Medulla oblongata (tissue), 1 donor: ENCODE results near the gene DDHD1.

Experiments
- DNase-seq: peaks from one replicate; pipeline ENCODE4 v3.0.0-alpha.2; 2015; ENCODE audit errors: extremely low spot score

Gene DDHD1

DNA sequence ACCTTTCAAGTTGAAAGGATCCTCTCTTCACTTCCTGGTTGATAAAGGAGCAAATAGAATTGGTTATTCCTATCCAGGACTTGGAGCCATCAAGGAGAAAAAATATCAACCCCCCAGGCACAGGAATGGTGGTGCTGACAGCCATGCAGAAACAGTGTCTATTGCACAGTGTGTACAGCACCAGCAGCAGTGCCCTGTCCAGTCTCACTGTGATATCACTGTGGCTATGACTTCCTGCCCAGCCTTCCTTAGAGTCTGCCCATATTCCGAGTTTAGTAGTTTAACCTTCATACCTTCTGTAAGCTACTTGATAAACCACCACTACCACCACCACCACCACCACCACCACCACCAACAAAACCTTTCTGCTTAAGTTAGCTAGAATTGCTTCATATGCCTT is 157.1 kb downstream of the DDHD1 start:
- no peak for DNase-seq

DNA sequence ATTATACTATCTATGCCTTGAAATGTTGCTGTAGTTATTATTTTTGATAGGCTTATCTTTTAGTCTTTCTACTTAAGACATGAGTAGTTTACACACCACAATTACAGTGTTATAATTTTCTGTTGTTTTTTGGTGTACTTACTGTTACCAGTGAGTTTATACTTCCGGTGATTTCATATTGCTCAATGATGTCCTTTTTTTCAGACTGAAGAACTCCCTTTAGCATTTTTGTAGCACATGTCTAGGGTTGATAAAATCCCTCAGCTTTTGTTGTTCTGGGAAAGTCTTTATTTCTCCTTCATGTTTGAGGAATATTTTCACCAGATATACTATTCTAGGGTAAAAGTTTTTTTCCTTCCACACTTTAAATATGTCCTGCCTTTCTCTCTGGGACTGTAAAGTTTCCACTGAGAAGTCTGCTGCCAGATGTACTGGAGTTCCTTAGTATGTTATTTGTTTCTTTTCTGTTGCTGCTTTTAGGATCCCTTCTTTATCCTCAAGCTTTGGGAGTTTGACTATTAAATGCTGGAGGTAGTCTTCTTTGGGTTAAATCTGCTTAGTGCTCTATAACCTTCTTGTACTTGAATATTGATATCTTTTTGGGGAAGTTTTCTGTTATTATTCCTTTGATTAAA is 160.8 kb downstream of the DDHD1 start:
- DNase-seq: no peak

- no peak for DNase-seq
Measured at GRCh38 chr14:52988139-52988538, 165.0 kb downstream of the DDHD1 start.

- no peak for DNase-seq
Measured at GRCh38 chr14:52987514-52987913, 165.6 kb downstream of the DDHD1 start.

- no peak for DNase-seq
Measured at GRCh38 chr14:52987042-52987441, 166.1 kb downstream of the DDHD1 start.
